PC-3 (cell line): ENCODE measurements around the gene CLCF1.

ENCODE experiments used
- CTCF ChIP-seq: fragments of 300-600 bp; sonication (generic); conservative IDR thresholded peaks from 2 replicates; pipeline ENCODE4 v1.5.1; 2017; ENCODE audit warnings: antibody characterized with exemption, low read depth, mild to moderate bottlenecking, low read length
- EZH2 ChIP-seq: fragments of 300-600 bp; sonication (generic); IDR thresholded peaks from one replicate; pipeline ENCODE4 v1.6.1; 2017; ENCODE audit warnings: antibody characterized with exemption, mild to moderate bottlenecking, low read length; ENCODE audit not compliant: unreplicated experiment

DNA sequence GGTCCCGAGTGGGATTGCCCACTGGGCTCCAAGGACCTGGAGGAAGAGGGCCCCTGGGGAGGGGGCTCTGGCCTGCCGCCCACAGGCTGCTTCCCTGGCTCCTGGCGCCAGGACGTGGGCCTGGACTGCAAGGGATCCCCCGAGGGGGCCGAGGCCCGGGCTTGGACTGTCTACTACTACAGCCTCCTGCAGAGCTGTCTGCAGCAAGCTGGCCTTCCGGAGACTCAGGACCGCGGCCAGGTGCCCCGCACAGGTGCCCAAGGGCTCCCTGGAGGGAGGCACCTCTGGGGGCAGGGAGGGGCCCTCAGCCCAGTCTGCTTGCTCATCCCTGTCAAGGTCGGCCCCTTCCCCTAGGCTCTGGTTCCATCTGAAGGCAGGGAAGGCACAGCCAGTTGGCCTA is 44.0 kb upstream of the CLCF1 start:
- no peak for TF ChIP-seq CTCF
- TF ChIP-seq EZH2: no peak
